Measurements from ENCODE around the gene PCDH11Y. TPM values are rescaled to one million over a fixed set of nuclear protein-coding genes. Genes with fewer than 3 reads are reported as not detected.
"Not testable (repeated sequence)": the region's sequence is repeated elsewhere in the genome, so short reads cannot be mapped to it uniquely, and the experiment has no call there.

PCDH11Y gene, protein sequence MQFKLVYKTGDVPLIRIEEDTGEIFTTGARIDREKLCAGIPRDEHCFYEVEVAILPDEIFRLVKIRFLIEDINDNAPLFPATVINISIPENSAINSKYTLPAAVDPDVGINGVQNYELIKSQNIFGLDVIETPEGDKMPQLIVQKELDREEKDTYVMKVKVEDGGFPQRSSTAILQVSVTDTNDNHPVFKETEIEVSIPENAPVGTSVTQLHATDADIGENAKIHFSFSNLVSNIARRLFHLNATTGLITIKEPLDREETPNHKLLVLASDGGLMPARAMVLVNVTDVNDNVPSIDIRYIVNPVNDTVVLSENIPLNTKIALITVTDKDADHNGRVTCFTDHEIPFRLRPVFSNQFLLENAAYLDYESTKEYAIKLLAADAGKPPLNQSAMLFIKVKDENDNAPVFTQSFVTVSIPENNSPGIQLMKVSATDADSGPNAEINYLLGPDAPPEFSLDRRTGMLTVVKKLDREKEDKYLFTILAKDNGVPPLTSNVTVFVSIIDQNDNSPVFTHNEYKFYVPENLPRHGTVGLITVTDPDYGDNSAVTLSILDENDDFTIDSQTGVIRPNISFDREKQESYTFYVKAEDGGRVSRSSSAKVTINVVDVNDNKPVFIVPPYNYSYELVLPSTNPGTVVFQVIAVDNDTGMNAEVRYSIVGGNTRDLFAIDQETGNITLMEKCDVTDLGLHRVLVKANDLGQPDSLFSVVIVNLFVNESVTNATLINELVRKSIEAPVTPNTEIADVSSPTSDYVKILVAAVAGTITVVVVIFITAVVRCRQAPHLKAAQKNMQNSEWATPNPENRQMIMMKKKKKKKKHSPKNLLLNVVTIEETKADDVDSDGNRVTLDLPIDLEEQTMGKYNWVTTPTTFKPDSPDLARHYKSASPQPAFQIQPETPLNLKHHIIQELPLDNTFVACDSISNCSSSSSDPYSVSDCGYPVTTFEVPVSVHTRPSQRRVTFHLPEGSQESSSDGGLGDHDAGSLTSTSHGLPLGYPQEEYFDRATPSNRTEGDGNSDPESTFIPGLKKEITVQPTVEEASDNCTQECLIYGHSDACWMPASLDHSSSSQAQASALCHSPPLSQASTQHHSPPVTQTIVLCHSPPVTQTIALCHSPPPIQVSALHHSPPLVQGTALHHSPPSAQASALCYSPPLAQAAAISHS (N-terminal part only)
- not detected for total RNA-seq

DNA sequence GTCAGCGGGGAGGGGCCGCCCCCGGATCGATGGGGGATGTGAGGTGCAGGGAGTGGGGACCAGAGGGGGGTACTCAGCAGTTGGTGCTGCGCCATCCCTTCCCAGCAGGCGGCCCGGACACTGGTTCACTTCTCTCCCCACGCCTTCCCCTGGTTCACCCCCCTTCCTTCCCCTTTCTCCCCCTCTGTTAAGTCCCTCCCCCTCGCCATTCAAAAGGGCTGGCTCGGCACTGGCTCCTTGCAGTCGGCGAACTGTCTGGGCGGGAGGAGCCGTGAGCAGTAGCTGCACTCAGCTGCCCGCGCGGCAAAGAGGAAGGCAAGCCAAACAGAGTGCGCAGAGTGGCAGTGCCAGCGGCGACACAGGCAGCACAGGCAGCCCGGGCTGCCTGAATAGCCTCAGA is at the start of gene PCDH11Y:
PCDH11Y (plus strand) TSS at position 240 of the 400 bp plus-strand sequence. CDS start 56,804 bp downstream, outside the sequence.
- H3K27ac Mint-ChIP-seq; POLR2A ChIA-PET; H3K36me3 Mint-ChIP-seq (ENCODE audit: low read depth); CTCF ChIA-PET; H3K4me3 Mint-ChIP-seq; DNase-seq; H3K4me1 Mint-ChIP-seq; H3K9me3 Mint-ChIP-seq: not testable (repeated sequence)
- peaks cover 14% of the 10 kb centered on the region for H3K27me3 Mint-ChIP-seq

DNA sequence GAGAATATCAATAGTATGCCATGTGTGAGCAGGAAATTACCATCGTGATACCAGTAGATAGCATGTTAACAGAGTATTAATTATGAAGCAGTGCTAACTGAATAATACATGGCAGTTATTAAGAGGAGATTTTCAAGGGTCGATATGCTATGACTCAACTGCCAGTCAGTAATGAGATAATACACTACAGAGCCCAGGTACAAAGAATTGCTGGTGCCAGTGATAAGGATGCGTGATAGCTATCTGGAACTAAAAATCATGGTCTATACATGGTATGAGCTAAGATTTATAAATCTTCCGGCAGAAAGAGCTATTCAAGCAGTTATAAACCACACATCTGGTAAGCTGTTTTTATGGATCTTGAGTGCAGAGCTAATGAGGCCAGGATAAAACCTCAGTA is 32.2 kb upstream of the PCDH11Y start:
- H3K36me3 Mint-ChIP-seq (ENCODE audit: low read depth); POLR2A ChIA-PET; H3K27me3 Mint-ChIP-seq; H3K4me3 Mint-ChIP-seq; DNase-seq; H3K27ac Mint-ChIP-seq; CTCF ChIA-PET; H3K4me1 Mint-ChIP-seq; H3K9me3 Mint-ChIP-seq: not testable (repeated sequence)

DNA sequence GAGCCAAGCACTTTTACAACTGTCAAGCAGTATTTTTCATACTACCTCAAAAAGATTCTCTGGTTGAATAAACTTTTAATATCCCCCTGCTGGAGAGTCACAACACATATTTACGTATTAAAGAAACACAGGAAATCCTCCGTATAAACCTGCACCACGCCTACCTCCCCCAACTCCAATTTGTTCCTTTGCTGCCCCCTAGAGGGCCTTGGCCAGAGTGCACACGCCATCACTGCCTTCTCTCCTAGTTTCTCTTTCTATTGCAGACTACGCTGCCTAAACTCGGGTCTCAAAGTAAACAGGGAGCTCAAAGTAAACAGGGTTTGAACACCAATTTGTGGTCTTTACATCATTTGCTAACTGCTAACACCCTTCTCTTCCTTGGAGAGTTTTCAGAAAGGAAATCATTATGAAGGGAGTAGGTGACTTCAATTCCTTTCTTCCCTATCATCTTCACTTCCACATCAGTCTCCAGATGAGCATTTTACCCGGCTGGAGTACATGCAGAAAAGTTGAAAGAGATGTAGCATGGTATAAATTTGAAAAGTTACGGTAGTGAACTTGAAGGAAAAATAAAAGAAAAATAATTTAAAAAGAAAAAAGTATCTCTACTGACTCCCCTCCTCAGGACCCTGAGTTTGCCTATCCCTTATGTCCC is 8.2 kb upstream of the PCDH11Y start:
- POLR2A ChIA-PET; H3K9me3 Mint-ChIP-seq; H3K4me1 Mint-ChIP-seq; H3K27me3 Mint-ChIP-seq; H3K27ac Mint-ChIP-seq; H3K4me3 Mint-ChIP-seq; CTCF ChIA-PET; H3K36me3 Mint-ChIP-seq (ENCODE audit: low read depth); DNase-seq: not testable (repeated sequence)

DNA sequence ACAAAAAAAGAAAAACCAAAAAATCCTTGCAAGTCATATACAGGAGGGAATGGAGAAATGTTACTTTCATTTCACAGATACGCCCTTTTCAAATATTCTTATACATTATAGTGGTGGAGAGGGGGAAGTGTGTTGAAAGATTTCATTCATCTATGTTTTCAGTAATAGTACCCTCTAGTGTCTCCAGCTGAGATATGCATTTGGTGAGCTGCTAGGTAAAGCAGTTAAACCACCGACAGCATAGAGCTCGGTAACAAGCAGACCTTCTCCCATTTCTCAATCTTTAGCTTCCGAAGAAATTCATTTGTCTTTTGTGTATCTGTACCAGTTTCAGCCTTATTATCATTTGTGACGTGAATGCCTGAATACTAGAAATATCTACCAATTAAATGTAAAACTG is 5.2 kb upstream of the PCDH11Y start:
- H3K9me3 Mint-ChIP-seq; DNase-seq; H3K27ac Mint-ChIP-seq; CTCF ChIA-PET; H3K4me3 Mint-ChIP-seq; H3K36me3 Mint-ChIP-seq (ENCODE audit: low read depth); POLR2A ChIA-PET; H3K4me1 Mint-ChIP-seq; H3K27me3 Mint-ChIP-seq: not testable (repeated sequence)

DNA sequence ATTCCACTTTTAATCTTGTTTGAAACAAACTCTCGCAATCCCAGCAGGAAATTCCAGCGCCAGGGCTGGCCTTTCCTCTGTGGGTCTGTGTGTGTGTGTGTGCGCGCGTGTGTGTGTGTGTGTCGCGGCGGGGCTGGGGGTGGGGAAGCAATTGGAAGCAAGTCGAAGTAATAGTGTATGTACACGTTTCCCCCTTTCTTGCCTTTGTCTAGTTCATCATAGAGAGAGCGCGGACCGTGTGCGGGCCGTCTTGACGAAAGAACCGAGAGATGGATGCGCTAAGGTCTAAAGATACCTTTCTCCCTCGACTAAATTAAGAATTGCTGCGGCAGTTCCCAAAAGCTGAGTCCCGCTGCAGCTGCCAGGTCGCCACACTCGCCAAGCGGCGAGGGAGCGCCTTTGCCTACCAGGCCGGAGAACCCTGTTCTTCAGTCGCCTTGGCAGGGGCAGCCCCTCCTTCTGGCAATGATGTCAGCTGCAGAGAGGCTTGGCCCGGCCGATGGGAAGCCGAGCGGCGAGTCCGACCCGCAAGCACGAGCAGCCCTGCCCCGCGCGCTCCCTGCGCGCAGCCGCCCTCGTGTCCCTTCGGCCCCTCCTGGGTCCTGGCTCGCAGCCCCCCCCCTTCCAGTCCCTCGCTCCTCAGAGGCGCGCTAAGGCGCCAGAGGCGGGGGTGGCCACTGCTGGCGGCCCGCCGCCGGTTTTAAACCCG is 2.5 kb downstream of the PCDH11Y start:
- DNase-seq; H3K27ac Mint-ChIP-seq; H3K36me3 Mint-ChIP-seq (ENCODE audit: low read depth); CTCF ChIA-PET; H3K4me3 Mint-ChIP-seq; H3K9me3 Mint-ChIP-seq; POLR2A ChIA-PET; H3K4me1 Mint-ChIP-seq: not testable (repeated sequence)
- H3K27me3 Mint-ChIP-seq: peaks cover 15% of the 10 kb centered on the region

DNA sequence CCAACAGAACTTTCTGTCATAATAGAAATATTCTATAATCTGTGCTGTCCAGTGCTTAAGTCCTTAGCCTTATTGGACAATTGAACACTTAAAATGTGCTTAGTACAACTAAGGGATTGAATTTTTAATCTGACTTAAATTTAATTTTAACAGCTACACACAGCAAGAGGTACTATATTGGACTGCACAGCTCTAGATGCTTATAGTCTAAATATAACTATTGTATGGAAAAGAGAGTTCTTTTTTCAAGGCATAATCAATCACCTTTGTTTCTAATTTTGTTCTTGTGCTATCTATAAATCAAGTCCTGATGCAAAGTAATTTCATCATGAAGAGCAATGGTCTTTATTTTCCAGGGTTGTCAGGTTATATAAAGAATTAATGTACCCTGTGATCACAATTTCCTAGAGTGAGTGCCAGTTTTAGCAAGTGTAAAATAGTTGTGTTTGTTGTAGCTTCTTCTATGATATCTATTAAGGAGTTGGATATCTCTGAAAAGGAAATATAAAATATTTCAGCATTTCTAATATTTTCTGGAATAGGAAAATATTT is 39.0 kb downstream of the PCDH11Y start:
- H3K4me1 Mint-ChIP-seq; POLR2A ChIA-PET; CTCF ChIA-PET; H3K4me3 Mint-ChIP-seq; DNase-seq; H3K36me3 Mint-ChIP-seq (ENCODE audit: low read depth); H3K27me3 Mint-ChIP-seq; H3K9me3 Mint-ChIP-seq; H3K27ac Mint-ChIP-seq: not testable (repeated sequence)

DNA sequence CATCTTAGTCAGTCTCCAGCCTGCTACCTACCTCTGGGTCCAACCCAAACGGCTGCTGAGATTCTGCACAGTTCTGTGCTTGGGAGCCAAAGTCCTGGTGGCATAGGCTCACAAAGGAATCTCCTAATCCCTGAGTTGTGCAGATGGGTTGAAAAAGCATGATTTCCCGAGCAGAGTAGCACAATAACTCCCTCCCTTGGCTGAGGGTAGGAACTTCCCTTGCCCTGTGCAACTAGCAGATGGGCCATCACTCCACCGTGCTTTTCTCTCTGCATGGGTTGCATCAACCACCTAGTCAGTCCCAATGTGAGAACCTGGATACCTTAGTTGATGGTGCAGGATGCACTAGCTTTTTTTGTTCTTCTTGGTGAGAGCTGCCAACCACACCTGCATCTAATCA is 82.9 kb downstream of the PCDH11Y start:
- H3K27ac Mint-ChIP-seq; H3K4me3 Mint-ChIP-seq; POLR2A ChIA-PET; H3K27me3 Mint-ChIP-seq; H3K4me1 Mint-ChIP-seq; CTCF ChIA-PET; H3K9me3 Mint-ChIP-seq; H3K36me3 Mint-ChIP-seq (ENCODE audit: low read depth); DNase-seq: not testable (repeated sequence)

DNA sequence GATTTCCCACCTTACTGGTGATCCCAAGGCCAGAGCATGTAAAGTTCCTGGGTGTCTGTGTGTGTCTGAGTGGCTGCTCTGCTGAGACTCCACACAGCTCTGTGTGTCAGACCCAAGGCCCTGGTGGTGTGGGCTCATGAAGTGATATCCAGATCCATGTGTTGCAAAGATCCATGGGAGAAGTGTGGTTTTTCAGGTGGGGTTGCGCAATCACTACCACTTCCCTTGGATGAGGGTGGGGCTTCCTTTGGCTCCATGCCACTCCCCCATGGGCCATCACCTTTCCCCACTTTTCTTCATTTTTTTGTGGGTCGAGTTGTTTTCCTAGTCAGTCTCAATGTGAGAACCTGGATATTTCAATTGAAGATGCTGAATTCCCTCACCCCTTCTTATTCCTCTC is 182.9 kb downstream of the PCDH11Y start:
- POLR2A ChIA-PET; H3K36me3 Mint-ChIP-seq (ENCODE audit: low read depth); H3K4me1 Mint-ChIP-seq; H3K9me3 Mint-ChIP-seq; H3K4me3 Mint-ChIP-seq; H3K27ac Mint-ChIP-seq; H3K27me3 Mint-ChIP-seq; CTCF ChIA-PET; DNase-seq: not testable (repeated sequence)

DNA sequence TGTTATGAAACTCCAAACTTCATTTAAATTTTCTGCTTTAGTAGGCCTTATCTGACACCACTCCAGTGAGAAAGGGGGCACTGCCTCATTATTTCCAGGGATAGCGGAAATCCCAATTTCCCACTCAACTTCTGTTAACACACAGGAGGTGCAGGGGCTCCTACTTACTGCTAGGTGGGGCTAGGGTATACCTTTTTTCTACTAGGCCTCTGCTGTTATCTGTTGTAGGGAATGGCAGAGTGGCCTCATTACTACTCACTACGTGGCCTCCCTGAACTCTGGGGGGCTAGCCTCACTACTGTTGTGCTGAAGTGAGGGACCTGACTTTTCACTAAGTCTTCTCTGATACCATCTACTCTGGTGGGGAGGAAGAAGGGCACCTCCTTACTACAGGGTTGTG is 215.0 kb downstream of the PCDH11Y start:
- H3K36me3 Mint-ChIP-seq (ENCODE audit: low read depth); H3K4me1 Mint-ChIP-seq; POLR2A ChIA-PET; DNase-seq; H3K9me3 Mint-ChIP-seq; H3K27ac Mint-ChIP-seq; H3K4me3 Mint-ChIP-seq; H3K27me3 Mint-ChIP-seq; CTCF ChIA-PET: not testable (repeated sequence)

DNA sequence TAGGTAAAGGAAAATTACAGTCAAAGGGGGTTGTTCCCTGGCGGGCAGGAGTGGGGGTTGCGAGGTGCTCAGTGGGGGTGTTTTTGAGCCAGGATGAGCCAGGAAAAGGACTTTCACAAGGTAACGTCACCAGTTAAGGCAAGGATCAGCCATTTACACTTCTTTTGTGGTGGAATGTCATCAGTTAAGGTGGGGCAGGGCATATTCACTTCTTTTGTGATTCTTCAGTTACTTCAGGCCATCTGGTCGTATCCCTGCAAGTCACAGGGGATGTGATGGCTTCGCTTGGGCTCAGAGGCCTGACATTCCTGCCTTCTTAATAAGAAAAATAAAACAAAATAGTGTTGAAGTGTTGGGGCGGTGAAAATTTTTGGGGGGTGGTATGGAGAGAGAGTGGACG is 324.8 kb downstream of the PCDH11Y start:
- H3K36me3 Mint-ChIP-seq (ENCODE audit: low read depth); H3K4me1 Mint-ChIP-seq; H3K27me3 Mint-ChIP-seq; H3K27ac Mint-ChIP-seq; H3K4me3 Mint-ChIP-seq; POLR2A ChIA-PET; DNase-seq; H3K9me3 Mint-ChIP-seq; CTCF ChIA-PET: not testable (repeated sequence)

DNA sequence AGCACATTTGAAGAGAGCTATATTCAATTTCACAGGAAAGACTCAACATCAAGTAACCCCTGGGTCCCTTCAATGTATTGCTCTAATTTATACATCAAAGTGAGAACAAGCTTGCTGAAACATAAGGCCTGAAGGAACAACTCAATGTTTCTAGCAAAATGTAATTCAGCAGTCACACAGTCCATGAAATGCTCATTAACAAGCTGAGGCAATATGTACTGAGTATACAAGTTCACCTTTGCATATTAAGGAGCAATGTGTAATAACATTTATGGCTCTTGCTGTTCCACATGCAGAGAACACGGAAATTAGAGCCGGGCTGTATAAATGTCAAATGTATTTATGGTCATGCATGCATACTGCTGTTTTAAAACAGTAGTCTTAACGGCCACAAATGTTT is 342.1 kb downstream of the PCDH11Y start:
- H3K27me3 Mint-ChIP-seq; H3K27ac Mint-ChIP-seq; CTCF ChIA-PET; H3K36me3 Mint-ChIP-seq (ENCODE audit: low read depth); H3K4me3 Mint-ChIP-seq; POLR2A ChIA-PET; DNase-seq; H3K9me3 Mint-ChIP-seq; H3K4me1 Mint-ChIP-seq: not testable (repeated sequence)

DNA sequence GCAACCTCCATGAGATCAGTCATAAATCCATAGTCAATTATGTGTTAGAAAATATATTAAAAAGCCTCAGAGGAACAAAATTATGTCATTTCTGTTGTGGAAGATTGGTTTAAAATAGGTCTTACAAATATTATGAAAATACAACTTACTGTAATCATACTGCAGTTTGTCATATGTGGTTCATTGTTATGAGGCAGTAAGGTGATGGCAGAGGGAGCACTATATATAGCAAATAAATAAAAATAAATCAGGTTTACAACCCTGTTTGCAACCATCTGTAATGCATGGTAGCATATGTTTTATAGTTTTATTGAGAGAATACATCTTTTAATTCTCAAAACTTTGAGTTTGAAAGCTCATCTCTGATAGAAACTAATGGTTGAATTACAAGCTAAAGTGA is 543.6 kb downstream of the PCDH11Y start:
- H3K36me3 Mint-ChIP-seq (ENCODE audit: low read depth); H3K27me3 Mint-ChIP-seq; H3K4me1 Mint-ChIP-seq; POLR2A ChIA-PET; H3K27ac Mint-ChIP-seq; CTCF ChIA-PET; DNase-seq; H3K9me3 Mint-ChIP-seq; H3K4me3 Mint-ChIP-seq: not testable (repeated sequence)

All from activated CD4-positive, alpha-beta T cell treated with anti-CD3 and anti-CD28 coated beads, Interleukin-2, amount 10 ng/mL, durations not matched to agents 7 days and 5 days (primary cell).